Adipose tissue (tissue), 3 donors: ENCODE data around the gene KLHL26. TPM values are rescaled to one million over a fixed set of nuclear protein-coding genes. Genes with fewer than 3 reads are reported as not detected.

ENCODE experiments used
- H3K27ac ChIP-seq: one replicate; pipeline ENCODE4 v1.5.1; 2013; ENCODE audit warnings: low read depth, low read length
- WGBS, 3 donors: extraction: QIAGEN DNeasy Blood & Tissue Kit; methylation state at CpG; one replicate each; pipeline ENCODE4 v1.1.7; 2013; 5-methylcytosine and 5-hydroxymethylcytosine counted together
- polyA plus RNA-seq, 3 donors: library from polyadenylated mRNA; stranded (reverse); fragments of 200-250 nt; gene quantifications; one replicate each; pipeline ENCODE4 v1.2.3, GENCODE V29; 2013
- donor health status: healthy with polysubstance abuse.
- donor health status: Bipolar disorder and iron deficiency.
- donor health status: healthy.

Gene KLHL26
- polyA plus RNA-seq, 3 donors: 4.8 to 7.9 (median 6.6) TPM

DNA sequence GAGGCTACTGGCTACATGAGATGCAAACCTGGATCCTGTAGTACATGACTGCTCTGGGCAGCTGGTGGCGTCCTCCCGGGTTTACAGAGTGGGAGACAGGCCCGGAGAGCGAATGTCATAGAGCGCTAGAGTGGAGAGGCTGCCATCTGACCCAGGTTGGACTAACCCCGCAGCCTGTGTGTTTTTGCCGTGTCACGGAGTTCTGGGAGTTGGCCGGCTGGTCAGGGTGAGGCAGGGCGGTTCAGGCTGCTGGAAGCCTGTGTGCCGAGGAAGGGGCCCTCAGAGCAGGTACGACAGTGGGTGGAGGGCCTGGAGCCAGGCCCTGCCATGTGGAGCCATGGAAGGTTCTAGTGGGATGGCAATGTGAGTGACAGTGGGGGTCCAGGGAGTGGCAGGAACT lies 59.2 kb downstream of the KLHL26 start:
- 84 to 93% (median 91%) methylated on average over 12 of the region's 12 CpGs for WGBS, 3 donors
- no peak overlapping the region for H3K27ac ChIP-seq

DNA sequence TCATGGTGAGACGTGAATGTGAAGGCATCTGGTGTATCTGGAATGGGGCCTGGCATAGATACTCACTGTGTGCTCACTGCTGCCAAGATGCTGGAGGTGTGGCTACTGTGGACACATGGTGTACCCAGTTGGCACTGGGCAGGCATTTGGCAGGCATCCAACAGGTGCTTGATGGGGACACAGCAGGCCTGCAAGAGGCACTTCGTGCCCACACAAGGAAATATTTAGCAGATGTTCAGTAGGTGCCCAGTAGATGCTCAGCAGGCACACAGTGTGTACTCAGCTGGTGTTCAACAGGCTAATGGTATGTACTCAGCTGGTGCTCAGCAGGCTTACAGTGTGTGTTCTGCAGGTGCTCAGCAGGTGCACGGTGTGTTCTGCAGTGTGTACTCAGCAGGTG lies 60.9 kb downstream of the KLHL26 start:
- no peak overlapping the region for H3K27ac ChIP-seq
- 37 to 91% (median 83%) methylated on average over 3 of the region's 3 CpGs for WGBS, 3 donors

DNA sequence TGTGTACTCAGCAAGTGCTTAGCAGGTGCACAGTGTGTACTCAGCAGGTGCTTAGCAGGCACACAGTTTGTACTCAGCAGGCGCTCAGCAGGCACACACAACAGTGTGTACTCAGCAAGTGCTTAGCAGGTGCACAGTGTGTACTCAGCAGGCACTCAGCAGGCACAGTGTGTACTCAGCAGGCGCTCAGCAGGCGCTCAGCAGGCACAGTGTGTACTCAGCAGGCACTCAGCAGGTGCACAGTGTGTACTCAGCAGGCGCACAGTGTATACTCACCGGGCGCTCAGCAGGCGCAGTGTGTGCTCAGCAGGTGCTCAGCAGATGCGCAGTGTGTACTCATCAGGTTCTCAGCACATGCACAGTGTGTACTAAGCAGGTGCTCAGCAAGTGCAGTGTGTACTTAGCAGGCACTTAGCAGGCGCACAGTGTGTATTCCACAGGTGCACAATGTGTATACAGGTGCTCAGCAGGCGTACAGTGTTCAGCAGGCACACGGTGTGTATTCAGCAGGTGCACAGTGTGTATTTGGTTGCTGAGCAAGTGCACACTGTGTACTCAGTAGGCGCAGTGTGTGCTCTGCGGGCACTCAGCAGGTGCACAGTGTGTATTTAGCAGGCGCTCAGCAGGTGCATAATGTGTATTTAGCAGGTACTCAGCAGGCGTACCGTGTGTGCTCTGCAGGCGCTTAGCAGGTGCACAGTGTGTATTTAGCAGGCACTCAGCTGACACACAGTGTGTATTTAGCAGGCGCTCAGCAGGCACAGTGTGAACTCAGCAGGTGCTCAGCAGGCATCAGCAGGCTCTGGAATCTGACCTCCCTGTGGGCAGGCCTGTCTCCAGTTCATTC lies 61.7 kb downstream of the KLHL26 start:
- 85 to 95% (median 92%) methylated on average over 18 of the region's 18 CpGs for WGBS, 3 donors
- no peak overlapping the region for H3K27ac ChIP-seq

DNA sequence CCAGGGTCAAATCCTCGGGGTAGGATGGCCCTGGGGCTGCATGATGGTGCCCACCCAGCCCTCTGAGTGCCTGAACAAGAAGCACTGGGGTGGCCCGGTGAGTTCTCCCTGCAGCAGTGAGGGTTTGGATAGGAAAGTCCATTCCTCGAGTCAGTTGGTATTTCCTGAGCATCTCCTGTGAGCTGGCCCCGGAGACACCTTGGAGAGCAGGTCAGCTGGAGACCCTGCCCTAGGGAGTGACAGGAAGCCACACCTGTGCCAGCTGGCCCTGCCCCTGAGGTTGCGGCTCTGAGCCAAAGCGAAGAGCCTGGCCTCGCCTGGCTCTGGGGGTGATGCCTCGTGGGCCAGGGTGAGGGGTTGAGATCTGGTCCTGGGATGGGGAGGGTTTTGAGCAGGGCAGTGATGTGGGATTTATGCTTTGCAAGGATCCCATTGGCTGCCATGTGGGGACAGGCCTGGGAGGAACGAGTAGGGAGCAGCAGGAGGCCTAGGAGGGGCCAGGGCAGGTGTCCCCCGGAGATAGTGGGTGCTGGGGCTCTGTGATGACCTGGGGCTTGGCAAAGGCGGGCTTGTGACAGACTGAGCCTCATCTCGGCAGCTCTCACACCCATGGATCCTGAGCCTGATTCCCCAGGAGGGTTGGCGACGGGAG lies 62.7 kb downstream of the KLHL26 start:
- no peak overlapping the region for H3K27ac ChIP-seq
- WGBS, 3 donors: 70 to 73% (median 72%) methylated on average over 14 of the region's 14 CpGs

GRCh38 chr19:18700501-18701249 lies 63.8 kb downstream of the KLHL26 start:
- H3K27ac ChIP-seq: no peak overlapping the region
- 2 to 23% (median 4%) methylated on average over 35 of the region's 35 CpGs for WGBS, 3 donors

DNA sequence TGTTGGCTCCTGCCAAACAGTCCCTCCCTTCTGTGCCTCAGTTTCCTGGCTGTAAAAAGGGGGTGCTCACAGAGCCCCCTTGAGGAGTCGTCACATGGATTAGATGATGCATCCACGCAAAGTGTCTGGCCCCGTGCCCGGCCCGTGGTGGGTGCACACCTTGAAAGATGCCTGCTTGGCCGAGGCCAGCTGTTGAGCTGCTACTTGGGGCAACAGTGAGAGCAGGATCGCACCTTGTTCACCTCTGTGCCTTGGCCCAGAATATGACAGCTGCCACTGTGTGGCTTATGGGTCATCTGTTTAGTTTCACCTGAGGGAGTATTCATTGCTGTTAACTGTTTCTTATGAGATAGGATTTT lies 64.4 kb downstream of the KLHL26 start:
- H3K27ac ChIP-seq: no peak overlapping the region
- WGBS, 3 donors: 15 to 41% (median 22%) methylated on average over 7 of the region's 7 CpGs

- WGBS, 3 donors: 83 to 93% (median 91%) methylated on average over 4 of the region's 4 CpGs
Observed at GRCh38 chr19:18704054-18704453, 67.2 kb downstream of the KLHL26 start.

DNA sequence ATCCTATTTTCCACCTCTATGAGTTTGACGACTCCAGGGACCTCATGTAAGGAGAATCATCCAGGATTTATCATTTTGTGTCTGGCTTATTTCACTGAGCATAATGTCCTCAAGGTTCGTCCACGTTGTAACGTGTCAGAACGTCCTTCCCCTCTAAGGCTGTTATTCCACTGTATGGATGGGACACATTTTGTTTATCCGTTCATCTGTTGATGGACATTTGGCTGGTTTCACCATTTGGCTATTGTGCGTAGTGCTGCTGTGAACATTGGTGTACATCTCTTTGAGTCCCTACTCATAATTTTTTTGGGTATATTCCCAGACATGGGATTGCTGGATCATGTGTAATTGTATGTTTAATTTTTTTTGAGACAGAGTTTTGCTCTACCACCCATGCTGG lies 68.1 kb downstream of the KLHL26 start:
- no peak overlapping the region for H3K27ac ChIP-seq
- WGBS, 3 donors: 82 to 87% (median 85%) methylated on average over 7 of the region's 7 CpGs

More at GRCh38 chr19:18704054-18704453, 67.2 kb downstream of the KLHL26 start:
- no peak overlapping the region for H3K27ac ChIP-seq

GRCh38 chr19:18708452-18709231 lies 71.8 kb downstream of the KLHL26 start:
- WGBS, 3 donors: 72 to 80% (median 78%) methylated on average over 24 to 25 of the region's 25 CpGs
- no peak overlapping the region for H3K27ac ChIP-seq

GRCh38 chr19:18709546-18709945 lies 72.7 kb downstream of the KLHL26 start:
- H3K27ac ChIP-seq: no peak overlapping the region
- WGBS, 3 donors: 93 to 98% (median 94%) methylated on average over 8 to 10 of the region's 10 CpGs

DNA sequence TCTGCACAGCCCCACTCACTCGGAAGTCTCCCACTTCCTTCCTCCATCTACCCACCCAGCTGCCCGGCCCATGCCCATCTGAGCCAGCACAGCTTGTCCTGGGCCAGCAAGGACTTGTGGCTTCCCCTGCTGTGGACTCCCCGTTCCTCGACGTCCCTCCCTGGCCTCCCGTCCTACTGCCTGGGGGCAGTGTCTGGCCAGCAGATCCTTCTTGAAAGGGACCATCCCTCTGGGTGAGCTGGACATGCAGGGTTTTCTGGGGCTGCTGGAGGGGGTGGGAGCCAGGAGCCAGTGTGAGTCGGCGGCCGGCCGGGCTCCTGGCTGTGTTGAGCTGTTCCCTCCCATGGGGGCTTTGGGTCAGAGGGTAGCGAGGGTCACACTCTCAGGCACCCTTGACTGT lies 73.4 kb downstream of the KLHL26 start:
- no peak overlapping the region for H3K27ac ChIP-seq
- WGBS, 3 donors: 48 to 87% (median 62%) methylated on average over 11 of the region's 11 CpGs

DNA sequence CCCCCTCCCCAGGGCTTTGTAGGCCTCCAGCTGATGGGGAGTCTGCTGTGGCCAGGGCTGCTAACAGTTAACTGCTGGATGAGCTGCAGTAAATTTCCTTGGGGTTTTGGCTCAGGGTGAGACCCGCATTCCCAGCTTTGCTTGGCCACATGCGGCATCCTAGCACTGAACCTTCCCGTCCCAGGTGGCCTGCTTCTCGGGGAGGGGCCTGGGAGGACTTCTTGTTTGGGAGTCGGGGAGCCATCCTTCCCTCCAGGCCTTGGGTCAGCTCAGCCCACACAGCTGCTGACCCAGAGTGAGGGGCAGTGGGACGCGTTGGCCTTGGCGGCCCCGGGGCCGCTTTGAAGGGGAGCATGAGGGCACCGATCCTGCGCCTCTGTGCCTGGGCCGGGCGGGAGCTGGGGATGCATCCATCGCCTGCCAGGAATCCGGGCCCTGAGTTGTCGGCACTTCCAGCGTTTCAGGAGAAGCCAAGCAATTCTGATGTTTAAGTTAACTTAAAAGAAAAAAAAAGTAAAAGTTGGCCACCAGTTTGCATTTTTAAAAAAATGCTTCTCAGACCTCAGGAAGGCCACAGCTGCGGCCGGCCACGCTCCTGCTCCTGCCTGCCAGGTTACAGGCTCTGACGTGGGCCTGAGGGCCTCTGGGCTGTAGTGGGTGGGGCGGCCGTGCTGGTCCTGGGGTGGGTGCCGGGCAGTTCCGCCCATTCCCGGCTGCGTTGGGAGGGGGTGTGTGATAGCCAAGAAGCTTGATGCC lies 74.3 kb downstream of the KLHL26 start:
- H3K27ac ChIP-seq: no peak overlapping the region
- WGBS, 3 donors: 55 to 67% (median 63%) methylated on average over 28 of the region's 28 CpGs

- no peak overlapping the region for H3K27ac ChIP-seq
- 79 to 92% (median 87%) methylated on average over 3 of the region's 3 CpGs for WGBS, 3 donors
Observed at GRCh38 chr19:18711893-18712292, 75.1 kb downstream of the KLHL26 start.

GRCh38 chr19:18712981-18713380 lies 76.2 kb downstream of the KLHL26 start:
- H3K27ac ChIP-seq: no peak overlapping the region
- WGBS, 3 donors: 70 to 75% (median 71%) methylated on average over 4 to 5 of the region's 5 CpGs

GRCh38 chr19:18713550-18714117 lies 76.8 kb downstream of the KLHL26 start:
- no peak overlapping the region for H3K27ac ChIP-seq
- WGBS, 3 donors: 68 to 94% (median 93%) methylated on average over 18 of the region's 18 CpGs

DNA sequence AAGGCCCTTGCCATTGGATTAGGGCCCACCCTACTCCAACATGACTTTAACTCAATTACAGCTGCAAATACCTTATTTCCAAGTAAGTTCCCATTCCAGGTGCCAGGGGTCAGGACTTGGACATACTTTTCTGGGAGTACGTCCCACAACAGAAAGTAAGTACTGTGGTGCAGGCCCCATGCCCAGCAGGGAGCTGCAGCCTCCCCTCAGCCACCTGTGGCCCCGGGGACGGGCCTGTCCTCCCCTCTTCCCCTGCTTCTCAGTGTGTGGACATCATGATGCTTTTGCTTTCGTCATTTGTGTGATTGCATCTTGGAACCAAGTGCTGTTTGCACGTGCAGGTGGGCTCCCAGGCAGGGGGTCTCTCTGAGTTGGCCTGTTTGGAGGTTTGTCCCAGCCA lies 78.6 kb downstream of the KLHL26 start:
- 81 to 88% (median 85%) methylated on average over 5 of the region's 5 CpGs for WGBS, 3 donors
- no peak overlapping the region for H3K27ac ChIP-seq

DNA sequence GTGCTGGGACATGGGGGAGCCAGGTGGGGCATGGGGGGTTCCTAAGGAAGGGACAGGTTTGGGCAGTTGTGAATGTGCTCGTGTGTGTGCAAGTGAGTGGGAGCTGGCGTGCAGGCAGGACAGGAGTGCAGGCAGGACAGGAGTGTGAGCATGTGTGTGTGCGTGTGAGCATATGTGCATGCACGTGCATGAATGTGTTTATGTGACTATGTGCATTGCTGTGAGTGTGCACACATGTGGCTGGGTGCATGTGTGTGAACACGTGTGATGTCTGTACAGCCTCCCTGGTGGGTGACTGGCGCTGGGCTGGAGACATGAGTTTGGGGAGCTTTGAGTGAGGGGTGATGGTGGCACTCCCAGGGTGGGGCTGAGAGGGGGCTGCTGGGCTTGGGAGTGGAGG lies 80.0 kb downstream of the KLHL26 start:
- no peak overlapping the region for H3K27ac ChIP-seq
- 93 to 97% (median 94%) methylated on average over 6 of the region's 6 CpGs for whole genome bisulfite sequencing, 3 donors
